Measurements from ENCODE around the gene ZG16B. TPM values are rescaled to one million over a fixed set of nuclear protein-coding genes. Genes with fewer than 3 reads are reported as not detected.

Gene ZG16B
- total and polyA plus RNA-seq, 2 of the 8 experiments (the other 6 are each of a cell fraction or from before 2014, with no cell fraction given): 0.11 TPM; not detected in 1

GRCh38 chr16:2834968-2835367 lies 4.9 kb downstream of the ZG16B start:
- H3K23ac ChIP-seq (ENCODE audit: insufficient read length): no peak overlapping the region
- H2BK12ac ChIP-seq (ENCODE audit: low read depth, low read length): peak overlapping the region; percentile 96
- H2BK15ac ChIP-seq (ENCODE audit: low read length): no peak overlapping the region
- H3K9me3 ChIP-seq (ENCODE audit: insufficient read depth in 2 of 2, low read depth in 1 of 2, low read length in 1 of 2): no peaks in the 10 kb centered on the region
- CTCF ChIA-PET (ENCODE audit: partially characterized antibody): no interaction called here
- H2AK5ac ChIP-seq (ENCODE audit: low read depth, low read length): 0 out of 2 replicates have a peak overlapping the region, but pooled peaks have one; percentile 53
- FAIRE-seq (no peak), DNase-seq (ENCODE audit: low read depth in 1 of 2, low spot score in 2 of 2) (no peak)
- no peak overlapping the region for H3K9ac ChIP-seq (replicated peaks in 1 of 4; ENCODE audit: extremely low read depth in 1 of 4, low read depth in 3 of 4, low read length in 3 of 4)
- POLR2A ChIA-PET (ENCODE audit: partially characterized antibody): interaction anchor here (1.7 kb wide), 1 partner anchor 11 kb away, joined by 3 read pairs; no protein-coding TSS in a partner anchor
- H4K91ac ChIP-seq (replicated peaks; ENCODE audit: insufficient read length, low read length): no peak overlapping the region
- H3K18ac ChIP-seq (ENCODE audit: extremely low read depth, low read length): no peak overlapping the region; the same call in 1 of the 2 replicates
- H2BK5ac ChIP-seq (ENCODE audit: low read depth, low read length): 0 out of 2 replicates have a peak overlapping the region, but pooled peaks have one; percentile 93
- peaks cover 0 to 2% (median 0%) of the 10 kb centered on the region in 4 experiments; a peak in 1 of 7 replicates for H3K27me3 ChIP-seq (replicated peaks in 1 of 4; ENCODE audit: control insufficient read depth in 3 of 4, extremely low read depth in 1 of 4, insufficient read depth in 3 of 4, low read length in 3 of 4)
- H3K36me3 ChIP-seq (ENCODE audit: control insufficient read depth in 2 of 4, insufficient read depth in 4 of 4, low read length in 3 of 4): no peaks in the 10 kb centered on the region
- H3K4me1 ChIP-seq (replicated peaks in 1 of 4; ENCODE audit: control insufficient read depth in 3 of 4, insufficient read depth in 4 of 4, low read length in 3 of 4): peaks cover 0 to 9% (median 2%) of the 10 kb centered on the region in 4 experiments; a peak in 5 of 7 replicates
- no peak overlapping the region for H3K14ac ChIP-seq (ENCODE audit: insufficient read length)
- H3K4me2 ChIP-seq (ENCODE audit: insufficient read depth in 1 of 2, low read depth in 2 of 2, low read length in 2 of 2): no peak overlapping the region
- H3K23me2 ChIP-seq (ENCODE audit: low read depth, low read length): peaks cover 14% of the 10 kb centered on the region; the same call in 1 of the 2 replicates
- H3K4ac ChIP-seq (replicated peaks; ENCODE audit: insufficient read length, low read depth, low read length): no peak overlapping the region
- no peak overlapping the region for H2BK120ac ChIP-seq (replicated peaks; ENCODE audit: low read depth, low read length)
- 80% methylated on average over 1 of the region's 3 CpGs; no CpG with 5 or more reads in 1 of the 2 experiments for WGBS, 2 experiments (ENCODE audit: extremely low coverage in 1 of 2, insufficient coverage in 1 of 2, insufficient read length in 1 of 2, insufficient replicate concordance in 2 of 2, low coverage in 1 of 2, low lambda C conversion rate in 2 of 2, missing lambda C conversion rate in 1 of 2)
- H3K79me1 ChIP-seq (ENCODE audit: low read depth, low read length): no peaks in the 10 kb centered on the region
- no peak overlapping the region for H4K8ac ChIP-seq (ENCODE audit: extremely low read depth, insufficient read depth, low read length)
- H3K4me3 ChIP-seq (ENCODE audit: extremely low read depth in 1 of 4, insufficient read depth in 2 of 4, low read depth in 3 of 4, low read length in 4 of 4): no peak overlapping the region
- peaks cover 0 to 2% of the 10 kb centered on the region in 2 experiments for H4K20me1 ChIP-seq (replicated peaks in 1 of 2; ENCODE audit: control insufficient read depth in 1 of 2, insufficient read depth in 2 of 2, low read length in 2 of 2)
- 0 out of 2 replicates have a peak overlapping the region, but pooled peaks have one; percentile 61 for H2BK20ac ChIP-seq (ENCODE audit: low read length)
- H4K5ac ChIP-seq (ENCODE audit: insufficient read length, low read depth, low read length): no peak overlapping the region
- H2AFZ ChIP-seq (ENCODE audit: low read length): no peak overlapping the region
- no peaks in the 10 kb centered on the region for H3K79me2 ChIP-seq (ENCODE audit: control insufficient read depth in 1 of 2, insufficient read depth in 2 of 2, low read length in 2 of 2)
- no peak overlapping the region for H3K56ac ChIP-seq (replicated peaks; ENCODE audit: insufficient read length, low read depth, low read length)
- no peak for TF ChIP-seq ASH2L (IDR thresholded peaks at IDR 0.05; ENCODE audit: low read length)
- no peak for TF ChIP-seq TEAD4 (IDR thresholded peaks at IDR 0.05; ENCODE audit: low read depth, low read length)
- no peak for TF ChIP-seq NANOG (IDR thresholded peaks at IDR 0.05; ENCODE audit: insufficient read depth, low read depth, low read length, poor library complexity, severe bottlenecking)
- no peak for TF ChIP-seq TCF12 (IDR thresholded peaks at IDR 0.05; ENCODE audit: low read depth, low read length)
- H3K27ac ChIP-seq (ENCODE audit: low read depth, low read length): no peak overlapping the region

Measured in H1 (cell line).